CD4-positive, CD25-positive, alpha-beta regulatory T cell (primary cell): Measurements from ENCODE around the gene SLC45A1. TPM values are rescaled to one million over a fixed set of nuclear protein-coding genes. Genes with fewer than 3 reads are reported as not detected.

ENCODE experiments used
- ATAC-seq, 2 donors: fragments of 150-1000 bp; cut with Tn5 transposase; one replicate each; pipeline ENCODE4 v1.10.0; 2021; ENCODE audit warnings: low read depth in 2 of 2, moderate number of reproducible peaks in 2 of 2, moderate library complexity in 1 of 2
- DNase-seq, 3 donors: peaks; one replicate each; pipeline versions ENCODE4 v3.0.0 to v3.0.0-alpha.2; 2012 to 2022; ENCODE audit warnings: mixed read lengths in 1 of 3
- H3K27ac ChIP-seq: one replicate; pipeline ENCODE4 v1.7.0; 2013; ENCODE audit warnings: mild to moderate bottlenecking, low read length; ENCODE audit not compliant: insufficient read depth, poor library complexity, severe bottlenecking
- H3K27me3 ChIP-seq: one replicate; pipeline ENCODE4 v1.7.0; 2013; ENCODE audit warnings: low read length; ENCODE audit not compliant: control insufficient read depth, insufficient read depth
- H3K36me3 ChIP-seq: one replicate; pipeline ENCODE4 v1.7.0; 2013; ENCODE audit warnings: mild to moderate bottlenecking, low read length, moderate library complexity; ENCODE audit not compliant: control insufficient read depth, insufficient read depth
- H3K4me1 ChIP-seq: 2 replicates; pipeline ENCODE4 v1.7.0; 2013; ENCODE audit warnings: mild to moderate bottlenecking, low read length; ENCODE audit not compliant: insufficient read depth, control insufficient read depth, poor library complexity, severe bottlenecking
- H3K4me3 ChIP-seq: one replicate; pipeline ENCODE4 v1.7.0; 2013; ENCODE audit warnings: low read depth, mild to moderate bottlenecking, low read length, moderate library complexity
- H3K9me3 ChIP-seq, 2 experiments: 1 replicate in 1 of 2; 2 replicates in 1 of 2; pipeline ENCODE4 v1.7.0; 2013; ENCODE audit warnings: low read length in 2 of 2, mild to moderate bottlenecking in 1 of 2, moderate library complexity in 1 of 2; ENCODE audit not compliant: control insufficient read depth in 2 of 2
- H3K27ac Mint-ChIP-seq, 3 donors: one replicate each; pipeline ENCODE4 v1.8.0; 2020 to 2022; ENCODE audit warnings: mild to moderate bottlenecking in 3 of 3, mixed read lengths in 3 of 3, moderate library complexity in 2 of 3
- H3K27me3 Mint-ChIP-seq: one replicate; pipeline ENCODE4 v1.8.0; 2022; ENCODE audit warnings: mild to moderate bottlenecking, mixed read lengths
- H3K36me3 Mint-ChIP-seq: one replicate; pipeline ENCODE4 v1.8.0; 2020; ENCODE audit warnings: mixed read lengths
- H3K4me1 Mint-ChIP-seq, 4 donors: one replicate each; pipeline ENCODE4 v1.8.0; 2020 to 2022; ENCODE audit warnings: mixed read lengths in 4 of 4, mild to moderate bottlenecking in 1 of 4
- H3K4me3 Mint-ChIP-seq, 4 donors: one replicate each; pipeline ENCODE4 v1.8.0; 2020 to 2022; ENCODE audit warnings: mild to moderate bottlenecking in 4 of 4, mixed read lengths in 4 of 4, moderate library complexity in 3 of 4
- H3K9me3 Mint-ChIP-seq, 7 donors: one replicate each; pipeline ENCODE4 v1.8.0; 2020 to 2022; ENCODE audit warnings: mixed read lengths in 7 of 7, mild to moderate bottlenecking in 3 of 7, moderate library complexity in 2 of 7
- polyA plus RNA-seq, 4 donors: library from polyadenylated mRNA; unstranded; fragments of 300-500 nt; fragmentation: Illumina TruSeq; gene quantifications; one replicate each; pipeline ENCODE4 v1.2.3, GENCODE V29; 2021
- total RNA-seq: library from RNA; stranded (reverse); gene quantifications from one replicate; pipeline ENCODE4 v1.2.3, GENCODE V29; 2022

The SLC45A1 gene
- total and polyA plus RNA-seq, 5 donors from 2014 or later, result 0.47 to 1.4 (median 0.68) TPM

- H3K4me3 Mint-ChIP-seq, result no peak overlapping the region
- no peak overlapping the region for H3K27ac ChIP-seq
- H3K4me1 Mint-ChIP-seq, result no peaks in the 10 kb centered on the region
- ATAC-seq (no peak), DNase-seq (no peak)
- H3K36me3 ChIP-seq, result no peaks in the 10 kb centered on the region
- H3K27me3 ChIP-seq, result no peaks in the 10 kb centered on the region
- peaks cover 0 to 1% (median 0%) of the 10 kb centered on the region in 7 donors for H3K9me3 Mint-ChIP-seq
- no peak overlapping the region for H3K4me3 ChIP-seq
- peak overlapping the region in 1 of 3 donors; percentile 69 for H3K27ac Mint-ChIP-seq
- H3K4me1 ChIP-seq, result no peaks in the 10 kb centered on the region
- H3K36me3 Mint-ChIP-seq, result no peaks in the 10 kb centered on the region
- H3K27me3 Mint-ChIP-seq, result no peaks in the 10 kb centered on the region
- no peaks in the 10 kb centered on the region for H3K9me3 ChIP-seq
These were observed 12.6 kb downstream of the SLC45A1 start for GRCh38 chr1:8330271-8331125.

- no peaks in the 10 kb centered on the region for H3K4me1 Mint-ChIP-seq
- ATAC-seq, result no peak
- H3K4me1 ChIP-seq, result no peaks in the 10 kb centered on the region
- no peak overlapping the region for H3K4me3 ChIP-seq
- no peak overlapping the region for H3K4me3 Mint-ChIP-seq
- no peaks in the 10 kb centered on the region for H3K9me3 ChIP-seq
- H3K27ac ChIP-seq, result no peak overlapping the region
- H3K27me3 Mint-ChIP-seq, result no peaks in the 10 kb centered on the region
- no peak for DNase-seq
- H3K27ac Mint-ChIP-seq, result no peak overlapping the region
- H3K27me3 ChIP-seq, result no peaks in the 10 kb centered on the region
- H3K36me3 Mint-ChIP-seq, result peaks cover 4% of the 10 kb centered on the region
- peaks cover 0 to 1% (median 0%) of the 10 kb centered on the region in 7 donors for H3K9me3 Mint-ChIP-seq
- H3K36me3 ChIP-seq, result no peaks in the 10 kb centered on the region
These were observed 14.9 kb downstream of the SLC45A1 start for GRCh38 chr1:8332806-8333205.

GRCh38 chr1:8333246-8333987 lies 15.5 kb downstream of the SLC45A1 start:
- Histone ChIP-seq H3K9me3 (no peaks in the 10 kb centered on the region), H3K27ac (no peak overlapping the region), H3K4me3 (no peak overlapping the region), H3K27me3 (no peaks in the 10 kb centered on the region), H3K36me3 (no peaks in the 10 kb centered on the region), H3K4me1 (no peaks in the 10 kb centered on the region)
- ATAC-seq (no peak), DNase-seq (no peak)
- Mint-ChIP-seq H3K4me3 (no peak overlapping the region), H3K36me3 (peaks cover 4% of the 10 kb centered on the region), H3K27ac (no peak overlapping the region), H3K9me3 (peaks cover 0 to 1% (median 0%) of the 10 kb centered on the region in 7 donors), H3K27me3 (no peaks in the 10 kb centered on the region), H3K4me1 (no peaks in the 10 kb centered on the region)

GRCh38 chr1:8334106-8334851 lies 16.4 kb downstream of the SLC45A1 start:
- Mint-ChIP-seq H3K27ac (no peak overlapping the region), H3K9me3 (peaks cover 0 to 1% (median 0%) of the 10 kb centered on the region in 7 donors), H3K4me1 (no peaks in the 10 kb centered on the region), H3K4me3 (no peak overlapping the region), H3K27me3 (no peaks in the 10 kb centered on the region), H3K36me3 (peaks cover 4% of the 10 kb centered on the region)
- Histone ChIP-seq H3K4me3 (no peak overlapping the region), H3K4me1 (no peaks in the 10 kb centered on the region), H3K9me3 (no peaks in the 10 kb centered on the region), H3K27ac (no peak overlapping the region), H3K27me3 (no peaks in the 10 kb centered on the region), H3K36me3 (no peaks in the 10 kb centered on the region)
- no peak for DNase-seq
- ATAC-seq, result no peak

GRCh38 chr1:8335246-8335645 lies 17.3 kb downstream of the SLC45A1 start:
- H3K27ac ChIP-seq, result no peak overlapping the region
- H3K36me3 Mint-ChIP-seq, result peaks cover 8% of the 10 kb centered on the region
- H3K4me3 ChIP-seq, result no peak overlapping the region
- peaks cover 0 to 1% (median 0%) of the 10 kb centered on the region in 7 donors for H3K9me3 Mint-ChIP-seq
- H3K27me3 Mint-ChIP-seq, result no peaks in the 10 kb centered on the region
- H3K27me3 ChIP-seq, result no peaks in the 10 kb centered on the region
- H3K36me3 ChIP-seq, result no peaks in the 10 kb centered on the region
- DNase-seq (no peak), ATAC-seq (no peak)
- H3K4me1 ChIP-seq, result no peaks in the 10 kb centered on the region
- no peak overlapping the region for H3K27ac Mint-ChIP-seq
- H3K9me3 ChIP-seq, result no peaks in the 10 kb centered on the region
- H3K4me1 Mint-ChIP-seq, result no peaks in the 10 kb centered on the region
- no peak overlapping the region for H3K4me3 Mint-ChIP-seq

GRCh38 chr1:8337776-8338525 lies 20.0 kb downstream of the SLC45A1 start:
- Mint-ChIP-seq H3K27ac (no peak overlapping the region), H3K27me3 (no peaks in the 10 kb centered on the region), H3K4me3 (no peak overlapping the region), H3K9me3 (no peaks in the 10 kb centered on the region), H3K36me3 (peaks cover 14% of the 10 kb centered on the region), H3K4me1 (no peaks in the 10 kb centered on the region)
- H3K4me1 ChIP-seq, result no peaks in the 10 kb centered on the region
- H3K36me3 ChIP-seq, result no peaks in the 10 kb centered on the region
- H3K27ac ChIP-seq, result no peak overlapping the region
- ATAC-seq, result no peak
- H3K9me3 ChIP-seq, result no peaks in the 10 kb centered on the region
- no peaks in the 10 kb centered on the region for H3K27me3 ChIP-seq
- no peak for DNase-seq
- H3K4me3 ChIP-seq, result no peak overlapping the region

- ATAC-seq (no peak), DNase-seq (no peak)
- Histone ChIP-seq H3K9me3 (no peaks in the 10 kb centered on the region), H3K27me3 (no peaks in the 10 kb centered on the region), H3K4me3 (no peak overlapping the region), H3K27ac (no peak overlapping the region), H3K36me3 (no peaks in the 10 kb centered on the region), H3K4me1 (no peaks in the 10 kb centered on the region)
- H3K27me3 Mint-ChIP-seq, result no peaks in the 10 kb centered on the region
- no peak overlapping the region for H3K27ac Mint-ChIP-seq
- H3K4me3 Mint-ChIP-seq, result no peak overlapping the region
- no peaks in the 10 kb centered on the region for H3K4me1 Mint-ChIP-seq
- H3K9me3 Mint-ChIP-seq, result no peaks in the 10 kb centered on the region
- peaks cover 14% of the 10 kb centered on the region for H3K36me3 Mint-ChIP-seq
These were observed 20.8 kb downstream of the SLC45A1 start for GRCh38 chr1:8338526-8339202.
